NCI-H1436 (cell line): Measurements from ENCODE around the gene STAT1.

Experiments used
- DNase-seq: peaks from one replicate; lab custom pipeline; 2025; lab: John Stamatoyannopoulos, UW

The STAT1 gene

GRCh38 chr2:190959911-190960788 is 53.8 kb downstream of the STAT1 start:
- DNase-seq: no peak

GRCh38 chr2:190953257-190953656 is 60.7 kb downstream of the STAT1 start:
- DNase-seq: no peak

DNA sequence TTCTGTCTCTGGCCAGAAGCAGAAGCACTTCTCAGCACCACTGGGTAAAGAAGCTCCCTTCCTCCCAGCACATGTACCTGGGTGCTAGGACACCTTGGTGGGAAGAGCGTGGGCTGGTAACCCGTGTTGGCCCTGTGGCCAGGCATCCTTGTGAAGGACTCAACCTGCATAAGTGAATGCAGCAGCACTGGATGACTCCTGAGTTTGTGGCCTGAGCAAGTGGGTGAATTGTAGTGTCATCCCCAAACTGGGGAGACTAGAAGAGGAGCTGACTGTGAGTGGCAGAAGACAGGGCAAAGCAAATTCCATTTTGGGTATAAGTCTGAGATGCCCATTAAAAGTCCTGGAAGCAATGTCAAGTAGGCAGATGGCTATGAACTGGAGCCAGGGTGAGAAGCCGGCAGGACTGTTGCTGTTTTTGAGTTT is 63.4 kb downstream of the STAT1 start:
- DNase-seq: no peak

DNA sequence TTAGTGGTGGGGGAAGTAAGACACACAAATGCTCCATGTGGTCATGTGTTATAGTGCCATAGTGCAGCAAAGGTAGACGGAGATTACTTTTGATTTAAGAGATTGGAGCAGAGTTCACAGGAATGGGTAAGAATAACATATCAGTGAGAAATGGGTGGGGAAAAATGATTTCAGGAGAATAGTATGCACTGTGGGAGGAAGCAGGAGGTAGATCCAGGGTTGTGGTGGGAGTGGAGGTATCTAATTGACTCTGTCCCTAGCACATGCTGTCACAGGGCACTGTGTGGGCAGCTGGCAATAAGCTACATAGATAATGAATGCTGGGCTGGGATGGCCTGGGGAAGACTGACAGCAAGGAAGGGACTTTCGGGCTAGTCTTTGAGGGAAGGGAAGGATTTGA is 65.3 kb downstream of the STAT1 start:
- DNase-seq: no peak

- DNase-seq: no peak
Observed at GRCh38 chr2:190947711-190948251, 66.2 kb downstream of the STAT1 start.

- DNase-seq: no peak
Observed at GRCh38 chr2:190947141-190947540, 66.8 kb downstream of the STAT1 start.

- DNase-seq: no peak
Observed at GRCh38 chr2:190943706-190944105, 70.3 kb downstream of the STAT1 start.

GRCh38 chr2:190942697-190943096 is 71.3 kb downstream of the STAT1 start:
- no peak for DNase-seq

GRCh38 chr2:190941571-190941970 is 72.4 kb downstream of the STAT1 start:
- no peak for DNase-seq

- DNase-seq: no peak
Observed at GRCh38 chr2:190940454-190940853, 73.5 kb downstream of the STAT1 start.

DNA sequence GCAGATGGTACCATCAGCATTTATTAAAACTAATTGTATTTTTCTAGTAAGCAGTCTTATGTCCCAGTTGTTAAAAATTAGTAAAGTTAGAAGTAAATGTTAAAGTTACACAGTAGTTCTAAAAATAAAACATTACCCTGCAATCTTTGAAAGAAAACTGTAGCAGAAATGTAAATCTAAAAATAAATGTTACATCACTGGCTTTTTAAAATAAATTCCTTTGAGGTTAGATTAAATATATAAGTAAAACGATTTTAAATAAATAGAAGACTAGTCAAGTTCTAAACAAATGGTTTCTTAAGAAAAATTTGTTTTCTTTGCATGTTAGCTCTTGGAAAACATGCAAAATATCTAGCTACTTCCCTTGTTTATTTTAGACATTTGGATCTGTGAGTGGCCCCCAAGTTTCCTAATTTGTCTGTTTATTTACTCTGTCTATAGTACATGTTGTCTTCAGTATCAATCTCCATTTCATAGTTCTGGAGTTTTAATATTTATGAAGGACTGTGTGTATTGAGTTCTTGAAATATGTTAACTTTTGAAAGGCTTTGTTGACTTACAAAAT is 75.1 kb downstream of the STAT1 start:
- DNase-seq: no peak

GRCh38 chr2:190935054-190935453 is 78.9 kb downstream of the STAT1 start:
- no peak for DNase-seq

- no peak for DNase-seq
Observed at GRCh38 chr2:190933361-190933760, 80.6 kb downstream of the STAT1 start.

DNA sequence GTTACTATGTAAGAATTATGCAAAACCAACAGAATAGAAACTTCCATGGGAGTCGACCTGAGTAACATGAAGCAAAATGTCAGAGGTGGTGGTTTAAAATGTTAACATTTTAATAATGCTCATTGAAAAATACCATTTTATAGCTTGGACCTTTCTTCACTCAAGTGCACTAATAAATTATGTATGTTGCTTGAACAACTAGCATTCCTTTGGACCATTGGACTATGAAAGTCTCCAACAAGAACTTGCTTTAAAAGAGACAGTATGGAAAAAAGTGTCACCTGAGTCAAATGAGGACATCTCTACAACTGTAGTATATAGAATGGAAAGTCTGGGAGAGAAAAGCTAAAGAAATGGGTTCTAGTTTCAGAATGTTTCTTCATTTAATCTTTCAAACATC is 81.5 kb downstream of the STAT1 start:
- DNase-seq: no peak

- no peak for DNase-seq
Observed at GRCh38 chr2:190930411-190930810, 83.6 kb downstream of the STAT1 start.

DNA sequence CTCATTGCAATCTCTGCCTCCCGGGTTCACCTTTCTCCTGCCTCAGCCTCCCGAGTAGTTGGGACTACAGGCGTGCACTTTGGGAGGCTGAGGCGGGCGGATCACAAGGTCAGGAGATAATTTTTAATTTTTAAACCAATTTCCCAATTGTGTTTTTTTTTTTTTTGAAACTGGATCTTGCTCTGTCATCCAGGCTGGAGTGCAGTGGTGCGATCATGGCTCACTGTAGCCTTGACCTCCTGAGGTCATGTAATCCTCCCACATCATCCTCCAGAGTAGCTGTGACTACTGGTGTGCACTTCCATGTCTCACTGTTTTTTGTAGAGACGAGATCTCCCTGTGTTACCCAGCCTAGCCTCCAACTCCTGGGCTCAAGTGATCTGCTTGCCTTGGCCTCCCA is 84.1 kb downstream of the STAT1 start:
- DNase-seq: no peak

GRCh38 chr2:190927301-190927700 is 86.7 kb downstream of the STAT1 start:
- no peak for DNase-seq

- DNase-seq: no peak
Observed at GRCh38 chr2:190922376-190922775, 91.6 kb downstream of the STAT1 start.

- no peak for DNase-seq
Observed at GRCh38 chr2:190920085-190920484, 93.9 kb downstream of the STAT1 start.
